HEK293T (cell line): Measurements from ENCODE around the gene ADAMTSL4.

Source experiments
- CTCF ChIA-PET: fragments of 350-600 bp; formaldehyde crosslinking; extraction: SDS; loops from one replicate; lab custom pipeline; 2021; ENCODE audit warnings: antibody characterized with exemption, inconsistent platforms; lab: Yijun Ruan, JAX
- POLR2A ChIA-PET: fragments of 350-600 bp; formaldehyde crosslinking; extraction: SDS; loops from one replicate; lab custom pipeline; 2020; ENCODE audit warnings: antibody characterized with exemption, inconsistent platforms; lab: Yijun Ruan, JAX
- DNase-seq: peaks from one replicate; pipeline ENCODE4 v3.0.0; 2012; ENCODE audit warnings: mixed read lengths; ENCODE audit errors: extremely low spot score
- ARNT ChIP-seq: fragments of 450-650 bp; IDR thresholded peaks from 2 replicates; pipeline ENCODE4 v1.6.1; 2017; ENCODE audit warnings: mild to moderate bottlenecking
- BHLHE40 ChIP-seq: fragments of 450-650 bp; IDR thresholded peaks from 2 replicates; pipeline ENCODE4 v1.6.1; 2016; ENCODE audit warnings: mild to moderate bottlenecking, moderate library complexity, borderline replicate concordance
- CTBP1 ChIP-seq: fragments of 450-650 bp; IDR thresholded peaks from 2 replicates; pipeline ENCODE4 v1.6.1; 2016; ENCODE audit warnings: borderline replicate concordance
- ELF4 ChIP-seq: fragments of 450-650 bp; IDR thresholded peaks from 2 replicates; pipeline ENCODE4 v1.6.1; 2017; ENCODE audit warnings: antibody characterized with exemption
- FOXA1 ChIP-seq: fragments of 450-650 bp; IDR thresholded peaks from 2 replicates; pipeline ENCODE4 v1.6.1; 2016; ENCODE audit warnings: mild to moderate bottlenecking
- FOXK2 ChIP-seq: fragments of 450-650 bp; IDR thresholded peaks from 2 replicates; pipeline ENCODE4 v1.6.1; 2016; ENCODE audit warnings: mild to moderate bottlenecking
- FOXM1 ChIP-seq: fragments of 450-650 bp; IDR thresholded peaks from 2 replicates; pipeline ENCODE4 v1.6.1; 2017; ENCODE audit warnings: mild to moderate bottlenecking, borderline replicate concordance
- HDGF ChIP-seq: fragments of 450-650 bp; IDR thresholded peaks from 2 replicates; pipeline ENCODE4 v1.6.1; 2017; ENCODE audit warnings: antibody characterized with exemption, borderline replicate concordance
- L3MBTL2 ChIP-seq: fragments of 450-650 bp; conservative IDR thresholded peaks from 2 replicates; pipeline ENCODE4 v1.6.1; 2016; ENCODE audit warnings: mild to moderate bottlenecking
- LEF1 ChIP-seq: fragments of 450-650 bp; IDR thresholded peaks from 2 replicates; pipeline ENCODE4 v1.6.1; 2017; ENCODE audit warnings: mild to moderate bottlenecking, borderline replicate concordance
- NFRKB ChIP-seq: fragments of 450-650 bp; IDR thresholded peaks from 2 replicates; pipeline ENCODE4 v1.6.1; 2016; ENCODE audit warnings: mild to moderate bottlenecking, moderate library complexity
- PKNOX1 ChIP-seq: fragments of 450-650 bp; IDR thresholded peaks from 2 replicates; pipeline ENCODE4 v1.6.1; 2016
- SP1 ChIP-seq: fragments of 450-650 bp; IDR thresholded peaks from 2 replicates; pipeline ENCODE4 v1.6.1; 2017
- SUZ12 ChIP-seq: fragments of 450-650 bp; IDR thresholded peaks from 2 replicates; pipeline ENCODE4 v1.6.1; 2016; ENCODE audit warnings: mild to moderate bottlenecking
- TARDBP ChIP-seq: fragments of 450-650 bp; IDR thresholded peaks from 2 replicates; pipeline ENCODE4 v1.6.1; 2016
- ZNF384 ChIP-seq: fragments of 450-650 bp; IDR thresholded peaks from 2 replicates; pipeline ENCODE4 v1.6.1; 2016

The ADAMTSL4 gene

GRCh38 chr1:150536836-150537731, 12.1 kb upstream of the ADAMTSL4 start:
- ChIA-PET CTCF (interaction anchor here (0.7 to 2.0 kb wide), 6 partner anchors 8 to 264 kb away, joined by 3 to 7 read pairs (median 3); partner anchors contain the start of gene FALEC), POLR2A (interaction anchor here (1.7 to 2.6 kb wide), 2 partner anchors 21 to 92 kb away, joined by 7 to 8 read pairs; partner anchors contain the start of genes ENSA and FALEC)
- no peak for DNase-seq
- no peak for TF ChIP-seq NFRKB
- no peak for TF ChIP-seq ZNF384
- no peak for TF ChIP-seq L3MBTL2

- no peak for DNase-seq
- TF ChIP-seq BHLHE40 (no peak), SUZ12 (no peak), ZNF384 (no peak), FOXA1 (no peak), FOXM1 (no peak), ELF4 (no peak), PKNOX1 (no peak), FOXK2 (no peak)
- POLR2A ChIA-PET: interaction anchor here (0.6 to 2.6 kb wide), 4 partner anchors 22 to 91 kb away, joined by 3 to 8 read pairs (median 6); partner anchors contain the start of genes ENSA and FALEC
- CTCF ChIA-PET: interaction anchor here (0.7 to 2.0 kb wide), 7 partner anchors 9 to 265 kb away, joined by 3 to 7 read pairs (median 3); no protein-coding TSS in a partner anchor
These were observed 11.2 kb upstream of the ADAMTSL4 start for GRCh38 chr1:150537732-150538684.

GRCh38 chr1:150543500-150544143, 5.6 kb upstream of the ADAMTSL4 start:
- no peak for DNase-seq
- no peak for TF ChIP-seq BHLHE40
- no peak for TF ChIP-seq SUZ12
- no peak for TF ChIP-seq LEF1
- TF ChIP-seq CTBP1: no peak
- no peak for TF ChIP-seq ARNT
- no peak for TF ChIP-seq HDGF
- no peak for TF ChIP-seq ELF4
- TF ChIP-seq SP1: no peak
- ChIA-PET CTCF (interaction anchor here (0.6 to 1.6 kb wide), 4 partner anchors 17 to 945 kb away, joined by 3 to 5 read pairs (median 3); no protein-coding TSS in a partner anchor), POLR2A (interaction anchor here (1.4 to 1.6 kb wide), 2 partner anchors 27 to 85 kb away, joined by 4 to 5 read pairs; partner anchors contain the start of gene ENSA)

GRCh38 chr1:150544204-150544603, 5.0 kb upstream of the ADAMTSL4 start:
- no peak for TF ChIP-seq SUZ12
- no peak for TF ChIP-seq CTBP1
- no peak for TF ChIP-seq TARDBP
- no peak for TF ChIP-seq NFRKB
- no peak for TF ChIP-seq SP1
- TF ChIP-seq HDGF: no peak
- TF ChIP-seq L3MBTL2: no peak
- no peak for TF ChIP-seq BHLHE40
- ChIA-PET POLR2A (interaction anchor here (1.4 to 1.6 kb wide), 2 partner anchors 28 to 85 kb away, joined by 4 to 5 read pairs; partner anchors contain the start of gene ENSA), CTCF (interaction anchor here (0.6 to 1.6 kb wide), 5 partner anchors 11 to 944 kb away, joined by 3 to 11 read pairs (median 4); no protein-coding TSS in a partner anchor)
- DNase-seq: no peak

- CTCF ChIA-PET: interaction anchor here (0.5 to 1.2 kb wide), 3 partner anchors 13 to 191 kb away, joined by 4 to 11 read pairs (median 4); no protein-coding TSS in a partner anchor
- DNase-seq: no peak
- TF ChIP-seq TARDBP: no peak
- no peak for TF ChIP-seq PKNOX1
- TF ChIP-seq SP1: no peak
- TF ChIP-seq FOXK2: no peak
- TF ChIP-seq CTBP1: no peak
- TF ChIP-seq L3MBTL2: no peak
These were observed 3.6 kb upstream of the ADAMTSL4 start for GRCh38 chr1:150545486-150546032.

More at GRCh38 chr1:150545486-150546032, 3.6 kb upstream of the ADAMTSL4 start:
- POLR2A ChIA-PET: interaction anchor here (1.6 kb wide), 1 partner anchor 29 kb away, joined by 4 read pairs; no protein-coding TSS in a partner anchor
